C4-2B (cell line): ENCODE measurements around the gene ICA1.

ENCODE experiments used
- H3K27ac ChIP-seq: fragments of 450-650 bp; 2 replicates; pipeline ENCODE4 v1.5.1; 2017
- CTCF ChIP-seq: fragments of 450-650 bp; conservative IDR thresholded peaks from 2 replicates; pipeline ENCODE4 v1.5.1; 2017; ENCODE audit warnings: mild to moderate bottlenecking
- ZFX ChIP-seq: fragments of 450-650 bp; IDR thresholded peaks from 2 replicates; pipeline ENCODE4 v1.6.1; 2017

The ICA1 gene

GRCh38 chr7:8295638-8296361 lies 33.8 kb upstream of the ICA1 start:
- H3K27ac ChIP-seq = no peak overlapping the region
- TF ChIP-seq CTCF (peak; percentile 89), ZFX (no peak)

- peak overlapping the region; percentile 85 for H3K27ac ChIP-seq
- no peak for TF ChIP-seq CTCF
- no peak for TF ChIP-seq ZFX
Measured at GRCh38 chr7:8291397-8292141, 29.6 kb upstream of the ICA1 start.

GRCh38 chr7:8290645-8291308 lies 28.8 kb upstream of the ICA1 start:
- TF ChIP-seq CTCF = no peak
- no peak for TF ChIP-seq ZFX
- peak overlapping the region; percentile 69; the same call in 1 of the 2 replicates for H3K27ac ChIP-seq

- no peak for TF ChIP-seq ZFX
- no peak for TF ChIP-seq CTCF
- no peak overlapping the region; the same call in 1 of the 2 replicates for H3K27ac ChIP-seq
Measured at GRCh38 chr7:8286118-8286517, 24.2 kb upstream of the ICA1 start.

GRCh38 chr7:8285155-8285554 lies 23.2 kb upstream of the ICA1 start:
- peak overlapping the region; percentile 41; the same call in 1 of the 2 replicates for H3K27ac ChIP-seq
- TF ChIP-seq ZFX = no peak
- no peak for TF ChIP-seq CTCF

- no peak for TF ChIP-seq CTCF
- TF ChIP-seq ZFX = no peak
- no peak overlapping the region; the same call in 1 of the 2 replicates for H3K27ac ChIP-seq
Measured at GRCh38 chr7:8284606-8285005, 22.6 kb upstream of the ICA1 start.

GRCh38 chr7:8283968-8284367 lies 22.0 kb upstream of the ICA1 start:
- TF ChIP-seq ZFX (no peak), CTCF (no peak)
- H3K27ac ChIP-seq = no peak overlapping the region
